Activated T-cell treated with anti-CD3 and anti-CD28 coated beads, Interleukin-2, amount 50 U/mL, for 1 hour (primary cell): ENCODE results near the gene RPL12.

Source experiments
- DNase-seq: peaks from one replicate; pipeline ENCODE4 v3.0.0-alpha.2; 2020

RPL12 gene

GRCh38 chr9:127402401-127403090 is 48.7 kb downstream of the RPL12 start:
- no peak for DNase-seq

- DNase-seq = no peak
These were observed 51.4 kb downstream of the RPL12 start for GRCh38 chr9:127399736-127400269.

GRCh38 chr9:127398715-127399400 is 52.3 kb downstream of the RPL12 start:
- DNase-seq = no peak

DNA sequence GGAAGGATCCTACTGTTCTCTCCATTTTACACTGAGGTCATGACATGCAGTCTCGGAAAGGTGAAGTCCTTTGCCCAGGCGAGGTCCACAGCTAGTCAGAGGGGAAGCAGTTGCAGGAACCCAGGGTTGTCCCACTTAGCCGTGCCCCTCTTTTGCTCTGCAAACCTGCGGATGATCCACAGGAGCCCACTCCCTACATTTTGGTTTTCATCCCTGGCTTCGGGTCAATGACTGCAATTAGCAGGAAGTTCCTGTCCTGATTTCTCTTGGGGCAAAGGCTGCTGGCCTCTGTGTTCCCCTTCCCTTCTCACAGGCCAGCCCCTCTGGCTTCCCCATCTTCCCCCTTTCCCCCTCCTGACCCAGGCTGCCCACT is 52.9 kb downstream of the RPL12 start:
- no peak for DNase-seq
